ENCODE measurements around the gene GZF1.

Gene GZF1

DNA sequence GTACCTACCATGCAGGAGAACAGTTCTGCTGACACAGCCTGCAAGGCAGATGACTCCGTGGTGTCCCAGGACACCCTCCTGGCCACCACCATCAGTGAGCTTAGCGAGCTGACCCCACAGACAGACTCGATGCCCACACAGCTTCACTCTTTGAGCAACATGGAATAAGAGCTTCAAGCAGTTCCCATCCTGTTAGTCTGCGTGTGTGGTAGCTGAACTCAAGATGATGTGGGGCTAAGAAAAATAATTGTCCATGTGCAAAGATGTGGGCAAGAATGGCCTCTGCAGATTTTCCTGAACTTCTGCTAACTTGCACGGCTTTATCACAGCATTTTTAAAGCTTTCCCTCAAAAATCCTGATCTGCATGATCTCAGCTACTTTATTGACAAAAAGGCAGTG is 8.3 kb downstream of the GZF1 start:
- no peak for DNase-seq (ENCODE audit: low spot score)

DNA sequence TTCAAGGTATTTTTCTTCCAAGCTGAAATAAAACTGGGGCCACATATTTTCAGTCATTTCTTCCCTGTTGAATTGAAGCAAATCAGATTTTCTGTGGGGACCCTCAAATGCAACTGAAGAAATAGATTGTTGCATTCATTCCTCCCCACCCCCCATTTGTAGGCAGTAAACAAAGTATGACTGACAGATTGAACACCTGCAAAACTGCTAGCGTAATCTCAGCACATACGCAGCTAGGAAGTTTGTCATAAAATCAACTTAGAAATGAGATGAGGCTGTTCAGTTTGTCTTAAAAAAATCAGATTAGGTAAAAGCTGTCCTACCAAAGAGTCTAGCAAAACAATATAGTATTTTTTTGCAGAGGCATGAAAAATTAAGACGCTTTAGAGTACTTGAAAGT is 8.9 kb downstream of the GZF1 start:
- DNase-seq (ENCODE audit: low spot score): no peak

DNA sequence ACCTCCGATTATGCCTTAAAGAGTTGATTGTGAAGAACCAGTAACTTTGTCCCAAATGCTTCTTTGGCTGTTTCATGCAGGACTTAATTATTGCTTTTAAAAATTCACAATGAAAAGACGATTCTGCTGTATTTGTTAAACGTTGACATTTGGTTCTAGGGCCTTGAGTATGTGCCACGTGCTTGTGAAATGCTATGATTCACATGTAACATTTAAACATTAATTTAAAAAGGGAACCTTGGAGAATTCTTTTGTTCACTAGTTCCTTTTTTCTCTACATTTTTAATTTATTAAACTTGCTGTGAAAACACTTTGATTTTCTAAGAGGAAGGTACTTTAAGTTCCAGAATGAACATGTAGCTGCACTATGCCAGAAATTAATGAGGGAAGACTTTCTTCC is 9.5 kb downstream of the GZF1 start:
- DNase-seq (ENCODE audit: low spot score): no peak

DNA sequence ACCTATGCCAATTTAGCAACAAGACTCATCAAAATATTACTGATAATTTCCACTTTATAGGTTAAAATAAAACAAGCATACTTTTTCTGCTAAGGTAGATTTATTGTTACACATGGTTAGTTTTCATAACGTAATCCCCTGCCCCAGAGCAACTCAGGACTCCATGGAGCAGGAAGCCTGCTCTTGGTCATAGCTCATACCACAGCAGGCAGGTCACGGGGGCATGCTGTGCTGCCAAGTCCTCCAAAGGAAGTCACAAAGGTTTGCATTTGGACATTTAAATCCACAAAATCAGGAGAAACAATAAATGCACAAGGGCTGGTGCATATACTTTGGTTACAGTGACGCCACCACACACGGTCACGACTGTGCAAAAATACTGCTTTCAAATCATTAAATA is 12.5 kb downstream of the GZF1 start:
- peak; percentile 61 for DNase-seq (ENCODE audit: low spot score)

DNA sequence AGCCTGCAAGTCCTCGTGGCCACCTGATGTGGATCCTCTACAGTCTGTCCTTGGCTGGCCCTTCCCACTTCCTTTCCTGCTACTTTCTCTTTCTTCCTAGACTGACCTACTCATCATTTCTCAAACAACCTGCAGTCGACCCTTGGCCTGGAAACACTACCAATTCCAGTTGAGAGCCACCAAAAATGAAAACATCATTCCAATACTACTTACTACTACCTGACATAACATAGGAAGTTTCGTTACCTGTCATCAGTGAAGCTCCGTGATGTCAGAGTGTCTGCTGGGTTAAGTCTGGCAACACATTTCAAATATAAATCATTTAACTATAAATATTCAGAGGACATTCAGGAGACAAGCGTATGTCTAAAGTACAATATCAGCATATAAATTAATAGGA is 13.8 kb downstream of the GZF1 start:
- DNase-seq (ENCODE audit: low spot score): no peak

DNA sequence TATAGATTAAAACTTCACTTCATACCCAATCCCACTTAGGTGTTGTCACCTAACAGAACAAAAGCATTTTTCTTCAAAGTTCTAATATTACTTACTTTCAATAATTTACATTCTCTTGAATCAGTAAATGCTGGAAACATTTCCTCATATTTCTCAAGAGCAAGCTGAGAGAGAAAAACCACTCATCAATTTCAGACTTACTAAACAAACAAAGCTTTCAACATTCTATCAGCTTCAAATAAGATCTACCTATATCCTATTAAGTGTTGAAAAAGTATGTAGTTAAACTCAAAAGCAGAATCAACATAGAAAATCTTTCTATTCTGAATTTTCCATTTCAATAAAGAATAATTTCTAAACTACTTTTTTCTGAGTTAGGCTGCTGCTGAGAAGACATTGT is 17.8 kb downstream of the GZF1 start:
- no peak for DNase-seq (ENCODE audit: low spot score)

DNA sequence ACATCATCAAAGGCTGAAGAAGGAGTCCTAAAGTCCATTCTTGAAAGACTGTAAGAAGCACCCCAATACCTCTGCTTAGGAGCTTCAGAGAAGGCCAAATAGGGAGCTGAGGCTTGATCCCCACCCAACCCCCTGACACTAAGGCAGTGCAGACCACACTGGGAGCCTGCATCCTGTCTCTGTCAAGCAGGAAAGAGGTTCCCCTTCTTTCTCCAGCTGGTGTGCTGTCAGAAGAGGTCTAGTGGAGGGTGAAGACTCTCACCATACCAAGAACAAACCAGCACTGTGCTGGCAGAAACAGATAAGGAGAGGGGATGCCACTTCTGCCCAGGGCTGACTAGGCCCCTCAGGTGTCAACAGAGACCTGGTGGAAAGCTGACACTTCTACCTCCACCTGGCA is 19.9 kb downstream of the GZF1 start:
- DNase-seq (ENCODE audit: low spot score): no peak

DNA sequence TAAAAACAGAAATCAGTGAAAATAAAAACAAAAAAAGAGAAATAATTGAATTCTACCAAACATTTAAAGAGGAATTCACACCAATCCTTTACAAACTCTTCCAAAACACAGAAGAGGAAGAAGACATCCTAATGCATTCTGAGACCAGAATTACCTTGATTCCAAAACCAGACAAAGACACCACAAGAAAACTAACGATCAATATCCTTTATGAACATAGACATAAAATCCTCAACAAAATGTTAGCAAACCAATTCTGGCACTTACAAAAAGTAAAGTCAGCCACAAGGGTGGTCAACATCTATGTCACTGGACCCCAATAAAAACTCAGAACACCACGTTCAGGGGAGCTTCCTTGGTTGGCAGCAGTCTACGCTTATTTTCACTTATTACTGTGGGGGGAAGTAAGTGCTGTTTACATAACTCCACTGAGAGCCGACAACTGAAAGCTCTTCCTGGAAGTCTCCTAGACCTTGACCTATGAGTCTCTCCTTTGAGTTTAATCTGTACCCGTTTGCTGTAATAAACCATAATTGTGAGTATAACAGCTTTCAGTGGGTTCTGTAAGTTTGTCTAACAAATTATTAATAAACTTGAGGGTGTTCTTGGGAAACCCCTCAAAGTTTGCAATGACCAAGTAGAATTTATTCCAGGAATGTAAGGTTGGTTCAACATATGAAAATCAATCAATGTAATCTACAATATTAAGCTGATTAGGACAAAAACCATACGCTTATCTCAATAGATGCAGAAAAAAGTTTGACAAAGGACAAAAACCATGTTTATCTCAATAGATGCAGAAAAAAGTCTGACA is 24.5 kb downstream of the GZF1 start:
- DNase-seq (ENCODE audit: low spot score): no peak

DNA sequence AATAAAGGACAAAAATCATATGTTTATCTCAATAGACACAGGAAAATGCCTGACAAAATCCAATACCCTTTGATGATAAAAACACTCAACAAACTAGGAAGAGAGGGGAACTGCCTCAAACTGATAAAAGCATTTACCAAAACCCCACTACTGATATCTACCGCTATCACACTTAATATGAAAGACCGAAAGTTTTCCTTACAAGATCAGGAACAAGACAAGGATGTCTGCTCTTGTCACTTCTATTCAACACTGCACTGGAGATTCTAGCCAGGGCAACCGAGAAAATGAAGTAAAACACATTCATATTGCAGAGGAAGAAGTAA is 25.1 kb downstream of the GZF1 start:
- DNase-seq (ENCODE audit: low spot score): no peak

DNA sequence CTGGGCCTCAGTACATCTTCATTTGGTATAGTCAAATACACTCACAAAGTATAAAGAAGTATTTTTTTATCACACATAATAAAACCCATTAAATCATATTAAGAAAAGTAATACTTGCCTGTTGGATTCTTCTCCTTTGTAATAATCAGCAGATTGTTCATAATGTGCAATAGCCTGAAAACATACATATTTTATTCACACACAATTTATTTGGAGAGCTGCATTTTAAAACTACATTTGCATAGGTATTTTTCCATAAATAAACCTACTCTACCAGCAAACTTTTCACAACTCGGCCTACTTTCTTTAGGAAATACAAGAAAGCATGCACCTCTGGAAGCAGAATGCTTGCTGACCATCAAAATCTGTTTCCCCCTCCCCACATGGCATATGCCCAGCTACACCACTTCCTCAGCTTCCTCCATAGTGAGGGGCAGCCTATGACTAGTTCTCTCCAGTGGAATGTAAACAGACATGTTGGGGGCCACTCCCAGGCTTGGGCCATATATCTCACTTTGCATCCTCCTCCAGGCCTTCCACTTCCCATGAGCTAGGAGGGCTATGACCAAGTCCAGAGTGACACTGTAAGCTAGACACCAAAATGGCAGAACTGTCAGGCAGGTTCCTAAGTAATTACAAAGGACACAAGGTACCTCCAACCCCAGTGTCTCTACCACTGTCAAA is 28.3 kb downstream of the GZF1 start:
- no peak for DNase-seq (ENCODE audit: low spot score)

DNA sequence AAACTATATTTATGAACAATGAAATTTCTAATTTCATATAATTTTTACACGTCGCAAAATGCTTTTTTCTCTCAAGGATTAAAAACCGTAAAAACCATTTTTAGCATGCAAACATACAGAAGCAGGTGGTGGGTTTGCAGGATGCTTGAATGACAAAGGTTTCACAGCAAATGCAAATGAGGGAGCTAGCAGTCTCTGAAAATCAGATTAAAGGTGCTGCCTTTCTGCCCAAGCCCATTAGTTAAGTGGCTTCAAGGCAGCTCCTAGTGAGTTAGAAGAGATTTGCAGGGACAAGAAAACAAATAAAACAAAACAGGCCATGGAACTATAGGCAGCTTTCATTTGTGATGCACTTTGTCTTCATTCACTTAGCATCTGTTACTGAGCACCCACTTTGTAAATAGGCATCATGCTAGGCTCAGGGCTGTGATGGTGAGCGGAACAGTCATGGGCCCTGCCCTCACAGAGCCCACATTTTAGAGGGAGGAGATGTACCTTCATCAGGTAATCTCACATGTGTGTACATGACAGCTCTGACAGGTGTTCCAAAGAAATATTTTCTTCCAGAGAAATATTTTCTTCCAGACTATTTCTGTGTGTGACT is 29.8 kb downstream of the GZF1 start:
- DNase-seq (ENCODE audit: low spot score): no peak

DNA sequence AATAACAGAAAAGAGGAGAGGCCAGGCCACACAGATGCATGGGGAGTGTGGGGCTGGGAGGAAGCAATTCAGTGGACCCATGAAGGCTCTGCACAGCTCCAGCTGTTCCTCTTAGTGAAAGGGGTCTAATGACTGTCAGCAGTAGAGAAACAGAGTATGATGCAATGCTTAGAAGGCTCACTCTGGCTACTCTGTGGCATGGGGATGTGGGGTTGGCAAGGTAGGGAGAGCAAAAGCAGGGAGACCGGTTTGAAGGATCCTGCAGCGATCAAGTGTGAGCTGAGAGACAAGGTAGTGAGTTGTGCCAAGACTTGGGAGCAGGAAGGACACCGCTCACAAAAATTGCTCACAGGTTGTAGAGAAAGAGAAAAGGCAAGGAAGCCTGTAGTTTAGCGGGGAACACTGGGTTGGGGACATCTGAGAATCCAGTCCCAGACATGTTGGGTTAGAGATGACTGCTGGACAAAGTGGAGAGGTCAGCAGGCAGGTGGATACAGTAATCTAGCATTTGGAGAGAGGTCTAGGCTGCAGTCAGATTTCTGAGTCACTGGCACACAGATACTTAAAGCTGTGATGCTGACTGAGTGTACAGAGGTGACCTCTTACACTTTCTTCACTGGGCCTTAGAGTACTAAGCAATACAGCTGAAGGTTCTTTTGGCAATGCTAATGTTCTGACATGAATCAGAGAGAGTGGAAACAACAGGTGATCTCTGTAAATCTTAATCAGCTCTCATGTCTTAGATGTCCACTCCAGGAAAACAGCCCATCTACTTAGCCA is 32.2 kb downstream of the GZF1 start:
- DNase-seq (ENCODE audit: low spot score): no peak

DNA sequence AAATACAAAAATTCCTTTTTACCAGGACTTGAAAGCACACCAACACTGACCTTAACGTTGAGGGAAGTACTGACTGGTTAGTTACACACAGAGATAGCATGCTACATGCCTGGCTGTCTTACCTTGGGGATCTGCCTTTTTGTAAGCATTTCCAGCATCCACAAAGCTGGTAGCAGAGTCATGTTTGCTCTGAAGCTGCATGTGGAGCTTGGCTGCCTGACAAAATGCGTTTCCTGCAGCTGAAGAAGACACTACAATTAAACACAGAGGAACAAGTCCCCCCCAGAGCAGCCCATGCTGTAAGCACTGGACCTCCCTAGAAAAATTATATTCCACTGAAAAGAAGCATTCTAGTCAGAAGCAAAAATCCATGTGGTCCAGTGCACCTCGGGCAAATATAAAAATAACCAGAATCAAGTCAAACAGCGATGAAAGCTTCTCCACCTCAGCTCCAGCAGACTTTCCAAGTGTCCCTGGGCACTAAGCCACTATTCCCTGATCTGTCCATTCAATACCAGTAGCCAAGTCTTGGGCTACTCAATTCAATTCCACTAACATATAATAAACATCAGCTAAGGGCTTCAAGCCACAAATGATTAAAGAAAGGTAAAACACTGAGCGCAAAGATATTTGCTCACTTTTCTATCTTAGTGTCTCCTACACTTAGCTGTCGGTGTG is 35.1 kb downstream of the GZF1 start:
- DNase-seq (ENCODE audit: low spot score): no peak

DNA sequence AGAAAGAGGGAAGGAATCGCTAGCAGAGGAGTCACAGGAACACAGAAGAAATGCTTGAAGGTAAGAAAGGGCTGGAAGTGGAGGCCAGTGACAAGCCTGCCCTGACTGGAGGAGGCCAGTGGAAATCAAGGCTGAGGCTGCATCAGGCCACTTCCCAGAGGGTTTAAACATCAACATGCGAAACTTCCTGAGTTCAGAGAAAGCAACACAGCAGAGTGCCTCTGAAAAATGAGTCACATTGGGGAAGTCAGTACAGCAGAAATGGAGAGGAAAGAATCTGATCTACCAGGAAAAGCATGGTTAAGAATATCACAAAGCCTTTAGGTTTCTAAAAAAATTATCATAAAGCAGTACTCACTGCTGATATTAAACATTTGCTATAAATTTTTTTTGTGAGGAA is 36.0 kb downstream of the GZF1 start:
- peak; percentile 71 for DNase-seq (ENCODE audit: low spot score)

DNA sequence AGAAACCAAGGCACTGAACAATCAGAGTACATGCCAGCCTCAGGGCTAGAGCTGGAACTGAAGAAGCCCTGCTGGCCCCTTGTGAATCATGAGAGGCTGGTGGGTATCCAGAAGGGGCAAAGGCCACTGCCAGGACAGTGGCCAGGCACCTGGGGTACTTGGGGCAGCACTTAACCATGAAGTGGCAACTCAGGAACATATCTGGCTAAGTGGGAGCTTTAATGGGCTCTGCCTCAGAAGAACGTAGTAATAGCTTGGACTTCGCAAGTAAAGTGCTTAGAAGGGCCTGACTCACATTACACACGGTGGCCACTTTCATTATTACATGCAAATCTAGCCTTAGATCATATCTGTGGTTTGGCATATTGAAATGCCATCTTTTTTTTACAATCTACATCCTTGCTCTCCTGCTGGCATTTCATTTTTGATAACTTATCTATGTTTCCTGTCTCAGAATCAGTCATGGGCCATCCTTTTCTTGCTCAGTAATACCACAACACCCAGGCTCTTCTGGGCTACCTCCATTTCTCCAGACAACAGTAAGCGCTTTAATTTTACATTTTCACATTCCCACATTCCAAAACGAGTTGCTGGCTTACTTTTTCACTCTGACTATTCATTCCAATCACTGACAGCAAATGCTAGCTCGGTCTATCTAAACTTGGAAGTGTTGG is 37.7 kb downstream of the GZF1 start:
- DNase-seq (ENCODE audit: low spot score): peak; percentile 21

DNA sequence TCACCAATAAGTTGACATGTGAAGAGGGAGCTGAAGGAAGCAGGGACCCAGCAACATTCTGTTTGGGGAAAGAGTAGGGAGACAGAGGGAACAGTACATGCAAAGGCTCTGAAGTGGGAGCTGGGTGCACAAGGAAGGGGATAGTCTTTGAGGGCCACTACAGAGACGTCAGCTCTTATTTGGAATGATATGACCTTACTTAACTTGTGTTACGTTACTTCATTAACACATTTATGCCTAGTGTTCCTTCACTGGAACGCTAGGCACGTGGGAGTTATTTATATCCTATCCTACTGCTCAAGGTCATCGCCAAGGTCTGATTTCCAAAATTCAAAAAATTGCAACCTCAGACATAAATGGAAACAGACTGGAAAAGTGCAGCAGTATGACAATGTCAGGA is 39.1 kb downstream of the GZF1 start:
- DNase-seq (ENCODE audit: low spot score): no peak

DNA sequence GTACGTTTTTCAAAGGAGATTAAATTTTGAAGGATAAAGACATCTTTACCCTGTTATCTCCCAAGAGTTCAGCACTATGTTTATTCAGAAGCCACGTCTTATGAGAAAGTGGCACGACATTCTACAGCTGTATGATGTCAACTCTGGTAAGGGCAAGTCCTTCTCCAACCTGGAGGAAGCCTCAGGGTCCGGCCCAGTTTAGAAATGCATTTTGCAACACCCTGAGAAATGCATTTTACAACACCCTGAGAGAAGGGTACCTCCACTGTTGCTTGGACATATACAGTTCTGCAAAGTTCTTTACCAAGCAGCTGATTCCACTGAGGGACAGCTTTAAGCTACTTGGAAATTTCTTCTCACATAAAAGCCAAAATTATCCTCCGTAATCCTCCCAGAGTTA is 41.8 kb downstream of the GZF1 start:
- DNase-seq (ENCODE audit: low spot score): no peak

DNA sequence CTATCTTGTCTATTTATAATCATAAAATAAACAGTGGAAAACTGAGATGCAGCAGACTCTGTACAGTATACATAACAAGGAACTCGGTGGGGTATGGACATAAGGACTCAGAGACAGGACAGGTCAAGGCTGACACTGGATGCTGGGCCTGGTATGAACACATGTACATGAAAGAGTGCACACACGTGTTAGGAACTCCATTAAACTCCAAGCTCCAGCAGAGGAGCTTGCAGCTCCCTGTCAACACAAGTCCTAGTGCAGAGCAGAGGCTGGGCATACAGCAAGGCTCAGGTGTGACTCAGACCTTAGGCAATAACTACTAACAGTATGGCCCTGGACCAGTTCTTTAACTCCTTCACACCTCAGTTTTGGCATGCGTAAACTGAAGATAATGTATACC is 42.2 kb downstream of the GZF1 start:
- DNase-seq (ENCODE audit: low spot score): peak; percentile 23

DNA sequence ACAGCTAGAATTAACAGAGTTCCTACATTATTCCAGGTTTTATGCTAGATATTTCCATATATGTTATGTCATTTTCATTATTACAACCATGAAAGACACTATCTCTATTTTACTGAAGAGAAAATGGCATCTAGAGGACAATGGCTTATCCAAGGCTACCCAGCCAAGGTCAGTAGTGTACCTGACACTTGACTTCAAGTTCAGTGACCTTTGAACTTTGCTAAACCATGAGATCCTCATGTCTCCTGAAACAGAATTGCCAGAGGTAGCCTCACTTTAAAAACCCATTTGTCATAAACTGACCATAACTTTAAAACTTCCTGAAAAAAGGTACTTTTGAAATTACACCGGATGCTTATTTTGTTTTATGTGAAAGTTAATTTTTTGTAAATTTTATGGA is 44.9 kb downstream of the GZF1 start:
- DNase-seq (ENCODE audit: low spot score): no peak

DNA sequence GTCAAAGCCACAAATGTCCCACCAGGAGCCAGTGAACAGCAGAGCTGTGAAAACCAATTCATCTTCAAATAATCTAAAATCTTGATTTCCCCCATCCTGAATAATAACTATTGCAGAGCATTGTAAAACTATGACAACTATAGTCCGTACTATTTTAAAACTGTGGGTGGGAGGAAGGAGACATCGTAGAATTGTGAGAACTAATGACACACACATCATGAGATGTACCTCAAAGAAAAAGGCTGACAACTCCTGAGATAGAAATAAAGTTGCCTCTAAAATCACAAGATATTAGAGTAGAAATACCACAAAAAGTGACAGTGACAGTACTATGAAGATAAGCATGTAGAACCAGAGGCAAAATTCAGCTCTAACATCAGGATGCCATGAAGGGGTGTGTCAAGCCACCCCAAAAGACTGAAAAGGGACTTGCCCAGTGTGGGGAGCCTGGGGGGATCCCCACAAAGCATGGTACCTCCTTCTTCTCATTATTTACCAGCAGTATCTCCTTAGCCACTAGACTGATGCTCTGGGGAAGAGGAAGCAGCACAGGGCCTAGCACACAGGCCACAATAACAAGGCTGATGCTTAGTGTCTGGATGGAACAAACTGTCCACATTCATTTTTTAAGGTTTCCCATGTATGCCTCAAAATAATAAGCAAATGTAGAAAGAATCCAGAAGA is 45.9 kb downstream of the GZF1 start:
- no peak for DNase-seq (ENCODE audit: low spot score)

DNA sequence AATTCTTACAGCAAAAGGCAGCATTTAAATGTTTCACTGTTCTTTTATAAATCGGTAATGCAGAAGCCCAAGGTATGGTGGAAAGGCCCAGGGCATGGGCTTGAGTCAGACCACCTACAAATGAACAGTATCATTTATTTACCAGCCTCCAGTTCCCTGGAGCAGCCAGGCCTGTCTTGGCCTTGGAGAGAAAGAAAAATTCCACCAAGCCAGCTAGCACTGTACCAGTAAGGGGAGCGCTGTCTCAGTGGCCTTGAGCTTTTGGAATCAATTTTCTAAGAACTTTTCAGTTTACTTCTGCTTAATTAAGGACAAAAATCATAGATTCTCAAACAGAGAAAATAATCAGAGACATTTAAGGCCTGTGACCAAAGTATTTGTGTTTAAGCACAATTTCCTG is 47.0 kb downstream of the GZF1 start:
- no peak for DNase-seq (ENCODE audit: low spot score)
